ENCODE measurements around the gene OR13C3. TPM values are rescaled to one million over a fixed set of nuclear protein-coding genes. Genes with fewer than 3 reads are reported as not detected.

Gene OR13C3
- polyA plus RNA-seq, 2 of the 4 experiments (the other 2 are of a cell fraction) = not detected

DNA sequence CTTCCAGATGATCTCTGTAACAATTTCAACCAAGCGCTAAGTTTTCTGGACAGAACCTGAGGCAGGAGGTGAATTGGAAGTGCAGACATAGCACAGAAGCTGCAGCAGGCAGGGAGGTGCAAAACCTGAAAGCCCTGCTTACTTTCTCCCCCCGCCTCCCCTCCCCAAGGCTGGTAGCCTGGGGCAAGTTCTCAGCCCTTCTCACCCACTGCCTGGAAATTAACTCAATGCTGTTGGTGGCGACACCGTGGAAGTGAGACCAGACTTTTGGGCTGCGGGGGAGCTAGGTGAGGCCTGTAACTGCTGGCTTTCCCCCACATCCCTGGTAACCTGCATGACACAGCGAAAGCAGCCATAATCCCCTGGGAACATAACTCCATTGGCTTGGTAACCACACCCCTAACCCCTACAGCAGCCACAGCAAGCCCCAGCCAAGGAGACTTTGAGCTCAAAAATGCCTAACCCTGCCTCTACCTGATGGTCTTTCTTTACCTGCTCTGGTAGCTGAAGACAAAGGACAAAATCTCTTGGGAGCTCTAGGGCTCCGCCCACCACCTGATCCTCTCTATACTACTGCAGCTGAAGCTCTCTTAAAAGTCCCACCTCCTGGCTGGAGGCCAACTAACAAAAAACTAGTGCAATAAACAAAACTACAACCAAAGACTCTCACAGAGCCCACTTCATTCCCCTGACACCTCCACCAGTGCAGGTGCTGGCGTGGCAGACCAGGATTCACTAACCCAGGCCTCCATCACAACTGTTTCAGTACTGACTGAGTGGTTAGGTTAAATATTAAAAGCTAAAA, 20.4 kb upstream of the OR13C3 start:
- no peak for TF ChIP-seq RFX5 (IDR thresholded peaks at IDR 0.05)
- no peak for TF ChIP-seq TFCP2L1 (CRISPR knock-in tag; IDR thresholded peaks at IDR 0.05)
- TF ChIP-seq POLR2AphosphoS2 (conservative IDR thresholded peaks at IDR 0.05; ENCODE audit: low read length) = no peak
- TF ChIP-seq FOSL2 (IDR thresholded peaks at IDR 0.05) = no peak
- TF ChIP-seq FOSL2 (CRISPR knock-in tag; IDR thresholded peaks at IDR 0.05) = no peak
- Histone ChIP-seq H3K4me3 (no peak overlapping the region), H3K27ac (no peak overlapping the region), H3K9me3 (no peaks in the 10 kb centered on the region; the same call in 2 of the 3 replicates), H3K4me1 (no peaks in the 10 kb centered on the region), H3K4me2 (no peak overlapping the region)
- FAIRE-seq (no peak), ATAC-seq (no peak), DNase-seq (ENCODE audit: low read depth in 1 of 2, low spot score in 1 of 2) (no peak)
- WGBS (ENCODE audit: missing lambda C conversion rate) = 37% methylated on average over 8 of the region's 8 CpGs
- POLR2A ChIA-PET = no interaction called here
- CTCF ChIA-PET = no interaction called here

- FAIRE-seq = no peak
- CTCF ChIA-PET = no interaction called here
- POLR2A ChIA-PET = no interaction called here
Observed at GRCh38 chr9:104555521-104555920, 18.9 kb upstream of the OR13C3 start.

GRCh38 chr9:104553261-104553660, 16.6 kb upstream of the OR13C3 start:
- WGBS (ENCODE audit: missing lambda C conversion rate) = 4% methylated on average over 1 of the region's 1 CpG
- DNase-seq (ENCODE audit: low read depth in 1 of 2, low spot score in 1 of 2) (no peak), FAIRE-seq (no peak), ATAC-seq (no peak)
- no peaks in the 10 kb centered on the region for H3K4me1 ChIP-seq
- no peaks in the 10 kb centered on the region for H3K9me3 ChIP-seq
- ChIA-PET CTCF (no interaction called here), POLR2A (no interaction called here)
- H3K4me3 ChIP-seq = no peak overlapping the region
- no peak overlapping the region for H3K27ac ChIP-seq
- TF ChIP-seq RNF2 (IDR thresholded peaks at IDR 0.05; ENCODE audit: borderline replicate concordance, low read depth) = no peak
- no peak for TF ChIP-seq CTCF (IDR thresholded peaks at IDR 0.05)
- no peak for TF ChIP-seq MAZ (IDR thresholded peaks at IDR 0.05; ENCODE audit: borderline replicate concordance, low read depth, low read length)
- TF ChIP-seq EHMT2 (IDR thresholded peaks at IDR 0.05; ENCODE audit: low read depth) = no peak
- no peak for TF ChIP-seq KDM1A (IDR thresholded peaks at IDR 0.05; ENCODE audit: low read depth)
- no peak for TF ChIP-seq FOSL2 (IDR thresholded peaks at IDR 0.05)
- TF ChIP-seq FOSL2 (CRISPR knock-in tag; IDR thresholded peaks at IDR 0.05) = 0 out of 2 replicates have a peak, but pooled peaks have one; percentile 6
- TF ChIP-seq, protein P1, sequence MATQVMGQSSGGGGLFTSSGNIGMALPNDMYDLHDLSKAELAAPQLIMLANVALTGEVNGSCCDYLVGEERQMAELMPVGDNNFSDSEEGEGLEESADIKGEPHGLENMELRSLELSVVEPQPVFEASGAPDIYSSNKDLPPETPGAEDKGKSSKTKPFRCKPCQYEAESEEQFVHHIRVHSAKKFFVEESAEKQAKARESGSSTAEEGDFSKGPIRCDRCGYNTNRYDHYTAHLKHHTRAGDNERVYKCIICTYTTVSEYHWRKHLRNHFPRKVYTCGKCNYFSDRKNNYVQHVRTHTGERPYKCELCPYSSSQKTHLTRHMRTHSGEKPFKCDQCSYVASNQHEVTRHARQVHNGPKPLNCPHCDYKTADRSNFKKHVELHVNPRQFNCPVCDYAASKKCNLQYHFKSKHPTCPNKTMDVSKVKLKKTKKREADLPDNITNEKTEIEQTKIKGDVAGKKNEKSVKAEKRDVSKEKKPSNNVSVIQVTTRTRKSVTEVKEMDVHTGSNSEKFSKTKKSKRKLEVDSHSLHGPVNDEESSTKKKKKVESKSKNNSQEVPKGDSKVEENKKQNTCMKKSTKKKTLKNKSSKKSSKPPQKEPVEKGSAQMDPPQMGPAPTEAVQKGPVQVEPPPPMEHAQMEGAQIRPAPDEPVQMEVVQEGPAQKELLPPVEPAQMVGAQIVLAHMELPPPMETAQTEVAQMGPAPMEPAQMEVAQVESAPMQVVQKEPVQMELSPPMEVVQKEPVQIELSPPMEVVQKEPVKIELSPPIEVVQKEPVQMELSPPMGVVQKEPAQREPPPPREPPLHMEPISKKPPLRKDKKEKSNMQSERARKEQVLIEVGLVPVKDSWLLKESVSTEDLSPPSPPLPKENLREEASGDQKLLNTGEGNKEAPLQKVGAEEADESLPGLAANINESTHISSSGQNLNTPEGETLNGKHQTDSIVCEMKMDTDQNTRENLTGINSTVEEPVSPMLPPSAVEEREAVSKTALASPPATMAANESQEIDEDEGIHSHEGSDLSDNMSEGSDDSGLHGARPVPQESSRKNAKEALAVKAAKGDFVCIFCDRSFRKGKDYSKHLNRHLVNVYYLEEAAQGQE (IDR thresholded peaks at IDR 0.05) = no peak
- TF ChIP-seq FOSB (CRISPR knock-in tag; IDR thresholded peaks at IDR 0.05) = no peak
- H3K4me2 ChIP-seq = no peak overlapping the region

More at GRCh38 chr9:104555521-104555920, 18.9 kb upstream of the OR13C3 start:
- Histone ChIP-seq H3K9me3 (no peaks in the 10 kb centered on the region; the same call in 2 of the 3 replicates), H3K4me3 (no peak overlapping the region), H3K27ac (no peak overlapping the region), H3K4me2 (no peak overlapping the region), H3K4me1 (no peaks in the 10 kb centered on the region)
- DNase-seq (ENCODE audit: low read depth in 1 of 2, low spot score in 1 of 2) (no peak), ATAC-seq (no peak)
- 32% methylated on average over 1 of the region's 1 CpG for WGBS (ENCODE audit: missing lambda C conversion rate)
- TF ChIP-seq CHD4 (IDR thresholded peaks at IDR 0.05; ENCODE audit: borderline replicate concordance) (no peak), CBX8 (IDR thresholded peaks at IDR 0.05) (no peak), NFE2L2 (conservative IDR thresholded peaks at IDR 0.05; ENCODE audit: low read length) (no peak), HOXB5 (CRISPR knock-in tag; IDR thresholded peaks at IDR 0.05) (no peak), FOSB (CRISPR knock-in tag; IDR thresholded peaks at IDR 0.05) (no peak), ATOH8 (CRISPR knock-in tag; IDR thresholded peaks at IDR 0.05; ENCODE audit: low read depth) (no peak), CHD2 (IDR thresholded peaks at IDR 0.05; ENCODE audit: low read length, partially characterized antibody) (no peak), JUN (IDR thresholded peaks at IDR 0.05) (no peak), RFX5 (IDR thresholded peaks at IDR 0.05) (no peak), ZNF302 (CRISPR knock-in tag; IDR thresholded peaks at IDR 0.05) (no peak), POLR2AphosphoS2 (conservative IDR thresholded peaks at IDR 0.05; ENCODE audit: low read length) (no peak)
- TF ChIP-seq, protein P1 (IDR thresholded peaks at IDR 0.05) = no peak

All from A549 (cell line).